Measurements from ENCODE around the gene IFT81. TPM values are rescaled to one million over a fixed set of nuclear protein-coding genes. Genes with fewer than 3 reads are reported as not detected.
A peak's percentile ranks its signal among the peaks of the same experiment; 100 is the strongest.
"Not testable (repeated sequence)": the region's sequence is repeated elsewhere in the genome, so short reads cannot be mapped to it uniquely, and the experiment has no call there.

IFT81 gene
- polyA plus RNA-seq, 3 donors: 0.39 to 0.97 (median 0.47) TPM

- H3K4me3 ChIP-seq (replicated peaks in 1 of 3; ENCODE audit: low read depth in 2 of 3, low read length in 3 of 3): no peak overlapping the region
- no peaks in the 10 kb centered on the region for H3K36me3 ChIP-seq (replicated peaks in 1 of 2; ENCODE audit: control insufficient read depth in 1 of 2, insufficient read depth in 2 of 2, low read length in 2 of 2)
- TF ChIP-seq CTCF (IDR thresholded peaks at IDR 0.05): no peak
- no peaks in the 10 kb centered on the region for H4K20me1 ChIP-seq (ENCODE audit: insufficient read depth, low read length)
- peaks cover 43 to 46% of the 10 kb centered on the region in 2 donors for H3K4me1 ChIP-seq (ENCODE audit: control insufficient read depth in 1 of 2, insufficient read depth in 2 of 2, low read length in 2 of 2)
- no peak overlapping the region for H3K27ac Mint-ChIP-seq
- peaks cover 42% of the 10 kb centered on the region for H3K4me1 Mint-ChIP-seq
- H3K27ac ChIP-seq (ENCODE audit: low read depth in 1 of 2, low read length in 2 of 2): no peak overlapping the region
- H3K4me2 ChIP-seq (replicated peaks; ENCODE audit: extremely low read depth, low read length, poor library complexity, severe bottlenecking): no peak overlapping the region
- peaks cover 0 to 3% of the 10 kb centered on the region in 2 donors for H3K36me3 Mint-ChIP-seq
- WGBS (ENCODE audit: insufficient coverage): no CpG with 5 or more reads among the region's 4 CpGs
- H2AFZ ChIP-seq (ENCODE audit: insufficient read depth, low read depth, low read length, poor library complexity, severe bottlenecking): no peak overlapping the region
- H3K27me3 ChIP-seq (ENCODE audit: control insufficient read depth in 2 of 2, insufficient read depth in 2 of 2, low read length in 2 of 2): no peaks in the 10 kb centered on the region
- H3K9me3 Mint-ChIP-seq: peaks cover 0 to 5% (median 2%) of the 10 kb centered on the region in 7 donors
- no peak for DNase-seq
- H3K4me3 Mint-ChIP-seq: no peak overlapping the region
- no peaks in the 10 kb centered on the region for H3K79me2 ChIP-seq (ENCODE audit: insufficient read depth, low read length)
- no peaks in the 10 kb centered on the region for H3K9me3 ChIP-seq (replicated peaks in 1 of 2; ENCODE audit: control insufficient read depth in 1 of 2, insufficient read depth in 1 of 2, low read length in 2 of 2)
- H3K27me3 Mint-ChIP-seq (ENCODE audit: low read depth in 3 of 3): peaks cover 0 to 13% (median 6%) of the 10 kb centered on the region in 3 donors
- intact Hi-C loops (cut with micrococcal nuclease): no loop called here
- H3K9ac ChIP-seq (ENCODE audit: insufficient read depth, low read length, poor library complexity, severe bottlenecking): no peak overlapping the region
These were observed 39.7 kb upstream of the IFT81 start for GRCh38 chr12:110084314-110085015.

GRCh38 chr12:110088216-110088615, 35.9 kb upstream of the IFT81 start:
- H3K36me3 ChIP-seq (replicated peaks in 1 of 2; ENCODE audit: control insufficient read depth in 1 of 2, insufficient read depth in 2 of 2, low read length in 2 of 2); H3K79me2 ChIP-seq (ENCODE audit: insufficient read depth, low read length); H3K9me3 Mint-ChIP-seq; H3K27me3 Mint-ChIP-seq (ENCODE audit: low read depth in 3 of 3); H4K20me1 ChIP-seq (ENCODE audit: insufficient read depth, low read length); H3K9me3 ChIP-seq (replicated peaks in 1 of 2; ENCODE audit: control insufficient read depth in 1 of 2, insufficient read depth in 1 of 2, low read length in 2 of 2); H3K36me3 Mint-ChIP-seq; intact Hi-C loops (cut with micrococcal nuclease); H3K27me3 ChIP-seq (ENCODE audit: control insufficient read depth in 2 of 2, insufficient read depth in 2 of 2, low read length in 2 of 2); H2AFZ ChIP-seq (ENCODE audit: insufficient read depth, low read depth, low read length, poor library complexity, severe bottlenecking): not testable (repeated sequence)
- WGBS (ENCODE audit: insufficient coverage): 0% methylated on average over 5 of the region's 6 CpGs
- H3K4me1 ChIP-seq (ENCODE audit: control insufficient read depth in 1 of 2, insufficient read depth in 2 of 2, low read length in 2 of 2): peaks cover 53 to 57% of the 10 kb centered on the region in 2 donors
- peak overlapping the region; percentile 56 to 72 for H3K27ac ChIP-seq (ENCODE audit: low read depth in 1 of 2, low read length in 2 of 2)
- Mint-ChIP-seq H3K4me3 (peak overlapping the region; percentile 18 to 63), H3K27ac (peak overlapping the region; percentile 78 to 93 (median 91)), H3K4me1 (peaks cover 49% of the 10 kb centered on the region)
- H3K4me3 ChIP-seq (replicated peaks in 1 of 3; ENCODE audit: low read depth in 2 of 3, low read length in 3 of 3): peak overlapping the region in 1 of 3 experiments; percentile 52
- peak overlapping the region; percentile 13 for H3K9ac ChIP-seq (ENCODE audit: insufficient read depth, low read length, poor library complexity, severe bottlenecking)
- peak; percentile 37 to 58 (median 51) for DNase-seq
- H3K4me2 ChIP-seq (replicated peaks; ENCODE audit: extremely low read depth, low read length, poor library complexity, severe bottlenecking): peak overlapping the region; percentile 62

Data from CD14-positive monocyte (primary cell).